H9 (cell line): ENCODE data around the gene IL36B. TPM values are rescaled to one million over a fixed set of nuclear protein-coding genes. Genes with fewer than 3 reads are reported as not detected.

ENCODE experiments used
- DNase-seq: peaks from one replicate; pipeline ENCODE4 v3.0.0-alpha.2; 2017
- H2AFZ ChIP-seq: one replicate; pipeline ENCODE4 v1.6.1; 2013; ENCODE audit warnings: mild to moderate bottlenecking, low read length, control low read depth, moderate library complexity
- H2AK5ac ChIP-seq: 2 replicates; pipeline ENCODE4 v1.6.1; 2013; ENCODE audit warnings: low read length, control low read depth, mixed read lengths; ENCODE audit not compliant: insufficient read length
- H2BK120ac ChIP-seq: one replicate; pipeline ENCODE4 v1.6.1; 2013; ENCODE audit warnings: low read depth, mild to moderate bottlenecking, low read length, control low read depth, inconsistent platforms; ENCODE audit not compliant: poor library complexity, severe bottlenecking
- H2BK12ac ChIP-seq: 2 replicates; pipeline ENCODE4 v1.6.1; 2013; ENCODE audit warnings: low read length, control low read depth, mixed read lengths, low read depth; ENCODE audit not compliant: insufficient read length
- H2BK15ac ChIP-seq: 2 replicates; pipeline ENCODE4 v1.6.1; 2013; ENCODE audit warnings: low read depth, low read length, control low read depth
- H2BK20ac ChIP-seq: one replicate; pipeline ENCODE4 v1.6.1; 2013; ENCODE audit warnings: low read depth, mild to moderate bottlenecking, low read length, control low read depth, inconsistent platforms; ENCODE audit not compliant: poor library complexity, severe bottlenecking
- H2BK5ac ChIP-seq: 2 replicates; pipeline ENCODE4 v1.6.1; 2013; ENCODE audit warnings: low read length, control low read depth, mixed read lengths; ENCODE audit not compliant: insufficient read length
- H3K14ac ChIP-seq: 2 replicates; pipeline ENCODE4 v1.6.1; 2013; ENCODE audit warnings: low read length, control low read depth; ENCODE audit not compliant: insufficient read depth
- H3K18ac ChIP-seq: 2 replicates; pipeline ENCODE4 v1.6.1; 2013; ENCODE audit warnings: low read depth, mild to moderate bottlenecking, mixed read lengths, low read length, control low read depth; ENCODE audit not compliant: insufficient read length
- H3K23ac ChIP-seq: 2 replicates; pipeline ENCODE4 v1.6.1; 2013; ENCODE audit warnings: low read length, control low read depth, mixed read lengths, low read depth; ENCODE audit not compliant: insufficient read length
- H3K23me2 ChIP-seq: 2 replicates; pipeline ENCODE4 v1.6.1; 2013; ENCODE audit warnings: low read depth, mild to moderate bottlenecking, mixed read lengths, low read length, control low read depth; ENCODE audit not compliant: insufficient read length, poor library complexity, severe bottlenecking
- H3K27ac ChIP-seq: 2 replicates; pipeline ENCODE4 v1.5.1; 2013; ENCODE audit warnings: low read length, control low read depth, mixed read lengths, low read depth; ENCODE audit not compliant: insufficient read length
- H3K27me3 ChIP-seq: 2 replicates; pipeline ENCODE4 v1.6.1; 2013; ENCODE audit warnings: low read length, control low read depth, inconsistent platforms; ENCODE audit not compliant: insufficient read depth
- H3K4ac ChIP-seq: 2 replicates; pipeline ENCODE4 v1.6.1; 2013; ENCODE audit warnings: low read depth, mild to moderate bottlenecking, control low read depth, inconsistent platforms, low read length, moderate library complexity
- H3K4me1 ChIP-seq: 2 replicates; pipeline ENCODE4 v1.6.1; 2013; ENCODE audit warnings: low read length, control low read depth, inconsistent platforms; ENCODE audit not compliant: insufficient read depth
- H3K4me2 ChIP-seq: 2 replicates; pipeline ENCODE4 v1.6.1; 2013; ENCODE audit warnings: low read length, control low read depth, mixed read lengths; ENCODE audit not compliant: insufficient read length, insufficient read depth
- H3K56ac ChIP-seq: 2 replicates; pipeline ENCODE4 v1.6.1; 2013; ENCODE audit warnings: low read depth, mild to moderate bottlenecking, mixed read lengths, low read length, control low read depth; ENCODE audit not compliant: insufficient read length
- H3K79me1 ChIP-seq: 2 replicates; pipeline ENCODE4 v1.6.1; 2013; ENCODE audit warnings: low read depth, mild to moderate bottlenecking, moderate library complexity, low read length, control low read depth, inconsistent platforms; ENCODE audit not compliant: insufficient read depth, poor library complexity, severe bottlenecking
- H3K79me2 ChIP-seq: 2 replicates; pipeline ENCODE4 v1.6.1; 2013; ENCODE audit warnings: low read length, control low read depth, inconsistent platforms; ENCODE audit not compliant: insufficient read depth
- H3K9ac ChIP-seq: 2 replicates; pipeline ENCODE4 v1.6.1; 2013; ENCODE audit warnings: low read length, control low read depth, mixed read lengths; ENCODE audit not compliant: insufficient read length; ENCODE audit errors: extremely low read depth
- H3K9me3 ChIP-seq: one replicate; pipeline ENCODE4 v1.6.1; 2013; ENCODE audit warnings: low read depth, low read length, inconsistent platforms; ENCODE audit not compliant: control insufficient read depth
- H3T11ph ChIP-seq: one replicate; pipeline ENCODE4 v1.6.1; 2013; ENCODE audit warnings: mild to moderate bottlenecking, low read length, control low read depth, inconsistent platforms
- H4K20me1 ChIP-seq: one replicate; pipeline ENCODE4 v1.6.1; 2013; ENCODE audit not compliant: control insufficient read depth, insufficient read length, insufficient read depth
- H4K5ac ChIP-seq: 2 replicates; pipeline ENCODE4 v1.6.1; 2013; ENCODE audit warnings: low read depth, mild to moderate bottlenecking, mixed read lengths, low read length, control low read depth; ENCODE audit not compliant: insufficient read length
- H4K8ac ChIP-seq: replicated peaks from 2 replicates; pipeline ENCODE4 v1.6.1; 2013; ENCODE audit warnings: low read length, control low read depth, mixed read lengths, low read depth; ENCODE audit not compliant: insufficient read length
- H4K91ac ChIP-seq: 2 replicates; pipeline ENCODE4 v1.6.1; 2013; ENCODE audit warnings: low read depth, mild to moderate bottlenecking, moderate library complexity, mixed read lengths, low read length, control low read depth; ENCODE audit not compliant: insufficient read length
- H3K27ac Mint-ChIP-seq, 3 experiments: 2 replicates in 2 of 3; 3 replicates in 1 of 3; pipeline ENCODE4 v1.8.0; 2020 to 2021; ENCODE audit warnings: mixed read lengths in 3 of 3, mild to moderate bottlenecking in 1 of 3, moderate library complexity in 1 of 3
- H3K27me3 Mint-ChIP-seq: 2 replicates; pipeline ENCODE4 v1.8.0; 2021; ENCODE audit warnings: low read depth, mild to moderate bottlenecking, moderate library complexity, mixed read lengths
- H3K36me3 Mint-ChIP-seq, 3 experiments: 2 replicates in 2 of 3; 3 replicates in 1 of 3; pipeline ENCODE4 v1.8.0; 2020 to 2021; ENCODE audit warnings: low read depth in 3 of 3, mixed read lengths in 3 of 3; ENCODE audit not compliant: insufficient read depth in 1 of 3
- H3K4me1 Mint-ChIP-seq, 2 experiments: 2 replicates each; pipeline ENCODE4 v1.8.0; 2020; ENCODE audit warnings: mixed read lengths in 2 of 2
- H3K4me3 Mint-ChIP-seq, 2 experiments: 2 replicates in 1 of 2; 3 replicates in 1 of 2; pipeline ENCODE4 v1.8.0; 2020 to 2021; ENCODE audit warnings: mild to moderate bottlenecking in 2 of 2, mixed read lengths in 2 of 2, moderate library complexity in 1 of 2
- H3K9me3 Mint-ChIP-seq, 2 experiments: 2 replicates in 1 of 2; 3 replicates in 1 of 2; pipeline ENCODE4 v1.8.0; 2020; ENCODE audit warnings: mild to moderate bottlenecking in 2 of 2, mixed read lengths in 2 of 2, moderate library complexity in 1 of 2
- WGBS: extraction: QIAGEN DNeasy Blood & Tissue Kit; methylation state at CpG from one replicate; pipeline ENCODE4 v1.1.7; 2013; ENCODE audit warnings: missing lambda C conversion rate, low lambda C conversion rate, mixed read lengths; ENCODE audit not compliant: insufficient read length; ENCODE audit errors: extremely low coverage; 5-methylcytosine and 5-hydroxymethylcytosine counted together
- total RNA-seq: library from RNA; stranded (reverse); gene quantifications from 2 replicates; pipeline ENCODE4 v1.2.1, GENCODE V29; 2021
- TF ChIP-seq, protein P1 (sequence below): fragments of 200-600 bp; sonication (generic); conservative IDR thresholded peaks from 3 replicates; pipeline ENCODE4 v1.8.0; 2021; ENCODE audit warnings: antibody characterized with exemption, mild to moderate bottlenecking

Gene IL36B
- total RNA-seq, 1 experiment from 2014 or later, result not detected

DNA sequence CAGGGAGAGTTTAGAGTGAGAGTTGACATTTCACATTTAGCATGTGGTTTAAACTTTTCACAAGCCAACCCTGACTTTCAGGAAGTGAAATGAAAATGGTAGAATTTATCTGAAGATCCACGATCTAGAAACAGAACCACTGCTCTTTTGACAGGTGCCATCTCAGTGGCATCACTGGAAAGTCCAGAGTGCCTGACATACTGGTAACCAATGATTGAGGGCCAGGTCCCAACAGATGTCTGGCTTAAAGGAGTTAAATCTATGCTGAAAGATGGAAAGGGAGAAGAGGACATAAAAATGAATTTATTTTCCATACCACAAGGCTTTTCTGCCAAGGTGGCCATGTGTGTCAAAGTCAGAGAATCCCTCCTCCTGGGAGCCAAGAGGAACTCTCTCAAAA, 72.1 kb downstream of the IL36B start:
- H3K4me2 ChIP-seq, result no peak overlapping the region
- H3K4me1 ChIP-seq, result no peaks in the 10 kb centered on the region
- H2AFZ ChIP-seq, result no peak overlapping the region
- H3K27ac ChIP-seq, result no peak overlapping the region
- TF ChIP-seq, protein P1, sequence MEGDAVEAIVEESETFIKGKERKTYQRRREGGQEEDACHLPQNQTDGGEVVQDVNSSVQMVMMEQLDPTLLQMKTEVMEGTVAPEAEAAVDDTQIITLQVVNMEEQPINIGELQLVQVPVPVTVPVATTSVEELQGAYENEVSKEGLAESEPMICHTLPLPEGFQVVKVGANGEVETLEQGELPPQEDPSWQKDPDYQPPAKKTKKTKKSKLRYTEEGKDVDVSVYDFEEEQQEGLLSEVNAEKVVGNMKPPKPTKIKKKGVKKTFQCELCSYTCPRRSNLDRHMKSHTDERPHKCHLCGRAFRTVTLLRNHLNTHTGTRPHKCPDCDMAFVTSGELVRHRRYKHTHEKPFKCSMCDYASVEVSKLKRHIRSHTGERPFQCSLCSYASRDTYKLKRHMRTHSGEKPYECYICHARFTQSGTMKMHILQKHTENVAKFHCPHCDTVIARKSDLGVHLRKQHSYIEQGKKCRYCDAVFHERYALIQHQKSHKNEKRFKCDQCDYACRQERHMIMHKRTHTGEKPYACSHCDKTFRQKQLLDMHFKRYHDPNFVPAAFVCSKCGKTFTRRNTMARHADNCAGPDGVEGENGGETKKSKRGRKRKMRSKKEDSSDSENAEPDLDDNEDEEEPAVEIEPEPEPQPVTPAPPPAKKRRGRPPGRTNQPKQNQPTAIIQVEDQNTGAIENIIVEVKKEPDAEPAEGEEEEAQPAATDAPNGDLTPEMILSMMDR, result no peak
- Mint-ChIP-seq H3K27ac (no peak overlapping the region), H3K9me3 (peaks cover 0 to 25% of the 10 kb centered on the region in 2 experiments; a peak in 3 of 5 replicates), H3K27me3 (peaks cover 27% of the 10 kb centered on the region), H3K4me1 (no peaks in the 10 kb centered on the region), H3K4me3 (no peak overlapping the region), H3K36me3 (no peaks in the 10 kb centered on the region)
- no peak overlapping the region for H2BK15ac ChIP-seq
- no peaks in the 10 kb centered on the region for H4K20me1 ChIP-seq
- H3K23ac ChIP-seq, result no peak overlapping the region
- H4K91ac ChIP-seq, result no peak overlapping the region
- no peak overlapping the region for H3K14ac ChIP-seq
- H3K4ac ChIP-seq, result no peak overlapping the region
- no peak overlapping the region for H2BK120ac ChIP-seq
- no peak overlapping the region for H2BK12ac ChIP-seq
- no peaks in the 10 kb centered on the region for H3K27me3 ChIP-seq
- no peaks in the 10 kb centered on the region for H3K79me2 ChIP-seq
- no peak overlapping the region for H2BK20ac ChIP-seq
- H4K8ac ChIP-seq, result no peak overlapping the region
- H3K56ac ChIP-seq, result no peak overlapping the region
- no CpG with 5 or more reads among the region's 1 CpG for WGBS
- no peak overlapping the region for H2AK5ac ChIP-seq
- no peak overlapping the region for H3K18ac ChIP-seq
- no peaks in the 10 kb centered on the region for H3K23me2 ChIP-seq
- no peak for DNase-seq
- H4K5ac ChIP-seq, result no peak overlapping the region
- no peaks in the 10 kb centered on the region for H3K79me1 ChIP-seq
- no peaks in the 10 kb centered on the region for H3K9me3 ChIP-seq
- H3T11ph ChIP-seq, result no peak overlapping the region
- H2BK5ac ChIP-seq, result no peak overlapping the region
- H3K9ac ChIP-seq, result no peak overlapping the region
